Liver (tissue), 3 donors: ENCODE measurements around the gene AKR1B1.

Source experiments
- ATF3 ChIP-seq: IDR thresholded peaks from 2 replicates; pipeline ENCODE4 v1.6.1; 2016; ENCODE audit warnings: antibody characterized with exemption
- CTCF ChIP-seq: fragments of 150-350 bp; IDR thresholded peaks from 2 replicates; pipeline ENCODE4 v1.5.1; 2017; ENCODE audit warnings: improper control_type of control experiment, low read depth, low read length; ENCODE audit not compliant: missing input control
- FOXA1 ChIP-seq: IDR thresholded peaks from 2 replicates; pipeline ENCODE4 v1.6.1; 2016; ENCODE audit warnings: antibody characterized with exemption
- MAX ChIP-seq: IDR thresholded peaks from 2 replicates; pipeline ENCODE4 v1.6.1; 2016; ENCODE audit warnings: antibody characterized with exemption
- NR2F2 ChIP-seq: IDR thresholded peaks from 2 replicates; pipeline ENCODE4 v1.6.1; 2016; ENCODE audit warnings: antibody characterized with exemption
- RAD21 ChIP-seq, 2 donors: IDR thresholded peaks; 2 replicates each; pipeline ENCODE4 v1.6.1; 2016; ENCODE audit warnings: antibody characterized with exemption in 2 of 2, mild to moderate bottlenecking in 2 of 2
- REST ChIP-seq: IDR thresholded peaks from 2 replicates; pipeline ENCODE4 v1.6.1; 2016; ENCODE audit warnings: antibody characterized with exemption, mild to moderate bottlenecking
- donor health status: healthy.
- donor health status: healthy.

- TF ChIP-seq CTCF (no peak), ATF3 (no peak), RAD21 (IDR thresholded peaks at IDR 0.05) (no peak), MAX (no peak), REST (no peak), FOXA1 (no peak), NR2F2 (no peak)
Measured at GRCh38 chr7:134395604-134396003, 63.3 kb downstream of the AKR1B1 start.
